Mammary epithelial cell (primary cell): ENCODE data around the gene SLC26A6.

Source experiments
- CTCF ChIP-seq, 2 donors: IDR thresholded peaks in 1 of 2; conservative IDR thresholded peaks in 1 of 2; 2 replicates each; pipeline ENCODE4 v1.5.1; 2011 to 2012; ENCODE audit warnings: inconsistent platforms in 2 of 2, low read length in 2 of 2, mild to moderate bottlenecking in 2 of 2, control low read depth in 1 of 2, low read depth in 1 of 2; ENCODE audit not compliant: insufficient read depth in 1 of 2; ENCODE audit errors: extremely low read depth in 1 of 2
- EZH2 ChIP-seq: IDR thresholded peaks from 2 replicates; pipeline ENCODE4 v1.6.1; 2012; ENCODE audit warnings: low read length, inconsistent platforms, borderline replicate concordance

- no peak for TF ChIP-seq CTCF (conservative IDR thresholded peaks at IDR 0.05 in 1 of 2, IDR thresholded peaks at IDR 0.05 in 1 of 2; ENCODE audit: extremely low read depth in 1 of 2, insufficient read depth in 1 of 2, low read depth in 1 of 2, low read length in 2 of 2)
- no peak for TF ChIP-seq EZH2
Observed at GRCh38 chr3:48682786-48683185, 47.5 kb upstream of the SLC26A6 start.
